GM21423 (cell line): ENCODE results near the gene VPS33B.
"Not testable (repeated sequence)": the region's sequence is repeated elsewhere in the genome, so short reads cannot be mapped to it uniquely, and the experiment has no call there.

Source experiments
- ATAC-seq: cut with Tn5 transposase; IDR thresholded peaks from one replicate; pipeline ENCODE4 v1.9.1; 2021; ENCODE audit warnings: mild to moderate bottlenecking, moderate library complexity; ENCODE audit not compliant: unreplicated experiment

The VPS33B gene

GRCh38 chr15:91032919-91033803, 10.8 kb upstream of the VPS33B start:
- ATAC-seq: peak; percentile 79

DNA sequence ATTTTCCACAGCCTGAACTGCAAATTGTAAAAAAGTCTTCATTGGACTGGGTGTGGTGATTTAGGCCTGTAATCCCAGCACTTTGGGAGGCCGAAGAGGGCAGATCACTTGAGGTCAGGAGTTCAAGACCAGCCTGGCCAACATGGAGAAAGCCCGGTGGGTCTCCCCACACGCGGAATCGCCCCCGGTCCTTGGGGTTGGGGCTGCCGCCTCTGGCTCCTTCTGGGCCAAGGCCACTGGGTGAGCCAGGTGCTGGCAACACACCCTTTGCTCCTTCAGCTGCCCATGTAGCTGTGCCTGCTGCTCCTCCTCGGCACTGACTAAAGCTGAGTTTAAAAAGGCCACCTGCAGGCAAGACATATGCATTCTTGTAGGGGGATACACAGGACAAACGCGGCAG, 9.4 kb upstream of the VPS33B start:
- ATAC-seq: no peak

DNA sequence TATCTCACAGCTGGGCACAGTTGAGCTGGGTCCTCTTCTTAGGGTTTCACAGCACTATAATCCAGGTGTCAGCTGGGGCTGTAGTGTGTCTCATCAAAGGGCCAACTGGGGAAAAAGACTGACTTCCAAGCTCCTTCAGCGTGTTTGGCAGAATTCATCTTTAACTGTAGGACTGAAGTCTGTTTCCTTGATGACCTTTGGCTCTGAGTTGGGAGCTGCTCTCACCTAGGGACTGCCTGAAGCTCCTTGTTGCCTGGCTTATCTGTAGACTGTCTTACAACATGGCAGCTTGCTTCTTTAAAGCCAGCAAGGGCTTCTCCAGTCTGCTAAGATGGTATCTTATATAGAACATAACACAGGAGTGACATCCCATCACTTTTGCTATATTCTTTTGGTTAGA, 5.3 kb upstream of the VPS33B start:
- ATAC-seq: no peak

GRCh38 chr15:91023720-91024119, 1.3 kb upstream of the VPS33B start:
- ATAC-seq: no peak

- ATAC-seq: peak; percentile 3
These were observed 387 bp upstream of the VPS33B start for GRCh38 chr15:91022832-91023129.

DNA sequence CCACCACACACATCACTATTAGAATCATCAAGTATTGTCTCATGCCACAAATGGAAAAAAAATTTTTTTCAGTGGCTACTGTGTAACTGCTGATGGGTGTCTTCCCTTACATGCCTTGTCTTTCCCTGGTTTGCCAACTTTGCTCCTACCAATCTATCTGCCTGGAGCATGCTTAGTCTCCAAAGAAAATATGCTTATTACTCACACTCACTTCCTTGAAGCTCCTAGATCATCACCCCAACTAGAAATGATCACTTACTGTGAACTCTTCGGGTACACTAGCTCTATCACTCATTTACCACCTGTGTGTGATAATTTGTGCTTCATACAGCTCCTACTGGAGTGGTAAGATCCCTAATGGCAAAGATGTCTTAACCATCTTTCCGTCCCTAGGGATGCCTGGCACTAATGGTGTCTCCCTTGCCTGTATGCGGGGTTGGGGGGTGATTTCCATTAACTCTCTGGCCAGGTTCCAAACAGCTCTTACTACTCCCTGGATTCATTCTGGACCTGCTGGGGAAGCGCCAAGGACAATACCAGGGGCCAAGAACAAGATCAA, 799 bp downstream of the VPS33B start:
- ATAC-seq: peak; percentile 4

GRCh38 chr15:91018158-91018557, 4.2 kb downstream of the VPS33B start:
- no peak for ATAC-seq

GRCh38 chr15:91017716-91018115, 4.7 kb downstream of the VPS33B start:
- no peak for ATAC-seq

GRCh38 chr15:91013701-91014100, 8.7 kb downstream of the VPS33B start:
- not testable (repeated sequence) for ATAC-seq

- ATAC-seq: no peak
These were observed 15.1 kb downstream of the VPS33B start for GRCh38 chr15:91007266-91007665.

- ATAC-seq: no peak
These were observed 21.2 kb downstream of the VPS33B start for GRCh38 chr15:91001209-91001608.

- ATAC-seq: no peak
These were observed 23.7 kb downstream of the VPS33B start for GRCh38 chr15:90998737-90999136.

- peak; percentile 96 for ATAC-seq
These were observed 27.7 kb downstream of the VPS33B start, which contains the start of gene PRC1 for GRCh38 chr15:90994417-90995311. PRC1 (minus strand) TSS chr15:90994535; CDS start chr15:90994417, 118 bp downstream.

DNA sequence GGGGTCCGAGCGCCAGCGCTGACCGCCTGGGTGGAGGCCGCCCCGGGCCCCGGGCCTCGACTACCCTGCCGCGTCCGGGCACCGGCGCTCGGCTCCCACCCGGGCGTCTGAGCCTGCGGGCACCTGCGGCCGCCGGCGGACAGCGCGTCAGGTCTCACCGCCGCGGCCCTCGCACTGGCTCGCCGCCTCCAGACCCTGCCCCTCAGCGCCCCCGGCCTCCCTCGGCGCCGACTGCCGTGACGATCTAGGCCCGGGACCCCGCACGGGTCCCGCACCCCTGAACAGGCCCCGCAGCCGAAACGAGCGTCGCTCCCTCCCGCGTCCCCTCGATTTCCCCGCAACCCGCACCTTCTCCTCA, 28.4 kb downstream of the VPS33B start:
- peak; percentile 12 for ATAC-seq

DNA sequence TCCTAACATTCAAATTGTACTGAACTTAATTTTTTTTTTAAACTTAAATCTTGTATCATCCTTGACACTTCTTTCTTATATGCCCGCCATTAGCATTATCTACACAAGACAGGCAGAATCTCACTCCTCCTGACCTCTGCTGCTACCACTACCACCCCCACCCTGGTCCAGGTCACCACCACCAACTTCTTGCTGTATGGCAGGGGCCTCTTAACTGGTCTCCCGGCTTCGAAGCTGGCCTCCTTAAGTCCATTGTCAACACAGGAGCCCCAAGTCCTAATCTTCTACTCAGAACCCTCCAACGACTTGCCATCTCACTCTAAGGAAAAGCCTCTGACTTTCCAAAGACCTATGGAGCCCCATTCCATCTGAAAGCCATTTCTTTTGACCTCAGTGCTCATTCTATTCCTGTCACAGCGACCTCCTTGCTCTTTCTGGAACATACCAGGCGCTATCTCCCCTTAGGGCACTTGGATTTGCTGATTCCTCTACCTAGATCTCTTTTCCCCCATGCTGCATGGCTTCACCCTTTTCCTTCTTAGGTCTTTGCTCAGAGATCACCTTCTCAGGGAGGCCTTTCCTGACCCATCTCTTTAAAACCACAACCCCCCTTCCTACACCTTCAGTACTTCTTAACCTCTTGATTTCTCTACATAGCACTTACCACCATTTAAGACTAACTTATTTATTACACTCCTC, 30.7 kb downstream of the VPS33B start:
- no peak for ATAC-seq

DNA sequence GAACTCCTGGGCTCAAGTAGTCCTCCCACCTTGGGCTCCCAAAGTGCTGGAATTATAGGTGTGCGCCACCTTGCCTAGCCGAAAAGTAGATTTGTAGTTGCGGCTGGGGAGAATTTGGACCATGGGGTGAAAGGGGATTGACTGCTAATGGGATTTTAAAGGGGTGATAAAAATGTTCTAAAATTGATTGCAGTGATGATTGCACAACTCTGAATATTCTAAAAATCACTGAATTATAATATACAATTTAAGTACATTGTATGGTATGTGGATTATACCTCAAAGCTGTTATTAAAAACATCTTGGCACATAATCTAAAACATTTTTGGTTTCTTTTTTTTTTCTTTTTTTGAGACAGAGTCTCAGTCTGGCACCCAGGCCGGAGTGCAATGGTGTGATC, 31.9 kb downstream of the VPS33B start:
- ATAC-seq: no peak

GRCh38 chr15:90989040-90989768, 33.2 kb downstream of the VPS33B start:
- ATAC-seq: no peak

- ATAC-seq: no peak
These were observed 34.1 kb downstream of the VPS33B start for GRCh38 chr15:90988296-90988695.

GRCh38 chr15:90987561-90988141, 34.7 kb downstream of the VPS33B start:
- no peak for ATAC-seq
